Measurements from ENCODE around the gene CCDC30. TPM values are rescaled to one million over a fixed set of nuclear protein-coding genes. Genes with fewer than 3 reads are reported as not detected.

CCDC30 gene
- polyA plus RNA-seq, 3 donors = 0.95 to 1.5 (median 1.2) TPM

- 100% methylated on average over 3 of the region's 6 CpGs for WGBS (ENCODE audit: insufficient coverage)
- no peaks in the 10 kb centered on the region for H4K20me1 ChIP-seq (ENCODE audit: insufficient read depth, low read length)
- H2AFZ ChIP-seq (ENCODE audit: insufficient read depth, low read depth, low read length, poor library complexity, severe bottlenecking) = no peak overlapping the region
- TF ChIP-seq CTCF (IDR thresholded peaks at IDR 0.05) = no peak
- no peaks in the 10 kb centered on the region for H3K36me3 ChIP-seq (replicated peaks in 1 of 2; ENCODE audit: control insufficient read depth in 1 of 2, insufficient read depth in 2 of 2, low read length in 2 of 2)
- H3K27me3 ChIP-seq (ENCODE audit: control insufficient read depth in 2 of 2, insufficient read depth in 2 of 2, low read length in 2 of 2) = no peaks in the 10 kb centered on the region
- no peak overlapping the region for H3K4me2 ChIP-seq (replicated peaks; ENCODE audit: extremely low read depth, low read length, poor library complexity, severe bottlenecking)
- peaks cover 9 to 11% of the 10 kb centered on the region in 2 donors for H3K9me3 ChIP-seq (replicated peaks in 1 of 2; ENCODE audit: control insufficient read depth in 1 of 2, insufficient read depth in 1 of 2, low read length in 2 of 2)
- intact Hi-C loops (cut with micrococcal nuclease) = no loop called here
- Mint-ChIP-seq H3K4me3 (no peak overlapping the region), H3K9me3 (peaks cover 10 to 19% (median 18%) of the 10 kb centered on the region in 7 donors), H3K27me3 (ENCODE audit: low read depth in 3 of 3) (peaks cover 0 to 3% (median 2%) of the 10 kb centered on the region in 3 donors), H3K36me3 (peaks cover 2 to 14% of the 10 kb centered on the region in 2 donors), H3K4me1 (peaks cover 13% of the 10 kb centered on the region), H3K27ac (peak overlapping the region in 3 of 7 donors; percentile 14 to 26 (median 19))
- H3K27ac ChIP-seq (ENCODE audit: low read depth in 1 of 2, low read length in 2 of 2) = no peak overlapping the region
- no peaks in the 10 kb centered on the region for H3K79me2 ChIP-seq (ENCODE audit: insufficient read depth, low read length)
- H3K4me1 ChIP-seq (ENCODE audit: control insufficient read depth in 1 of 2, insufficient read depth in 2 of 2, low read length in 2 of 2) = peaks cover 7 to 14% of the 10 kb centered on the region in 2 donors
- H3K9ac ChIP-seq (ENCODE audit: insufficient read depth, low read length, poor library complexity, severe bottlenecking) = no peak overlapping the region
- H3K4me3 ChIP-seq (replicated peaks in 1 of 3; ENCODE audit: low read depth in 2 of 3, low read length in 3 of 3) = no peak overlapping the region
- no peak for DNase-seq
Observed at GRCh38 chr1:42533101-42533863, 70.2 kb downstream of the CCDC30 start.

GRCh38 chr1:42541104-42541503 lies 78.0 kb downstream of the CCDC30 start:
- no peaks in the 10 kb centered on the region for H3K4me1 Mint-ChIP-seq
- no peak for TF ChIP-seq CTCF (IDR thresholded peaks at IDR 0.05)
- Histone ChIP-seq H3K36me3 (replicated peaks in 1 of 2; ENCODE audit: control insufficient read depth in 1 of 2, insufficient read depth in 2 of 2, low read length in 2 of 2) (no peaks in the 10 kb centered on the region), H4K20me1 (ENCODE audit: insufficient read depth, low read length) (no peaks in the 10 kb centered on the region), H3K4me2 (replicated peaks; ENCODE audit: extremely low read depth, low read length, poor library complexity, severe bottlenecking) (no peak overlapping the region), H2AFZ (ENCODE audit: insufficient read depth, low read depth, low read length, poor library complexity, severe bottlenecking) (no peak overlapping the region), H3K9me3 (replicated peaks in 1 of 2; ENCODE audit: control insufficient read depth in 1 of 2, insufficient read depth in 1 of 2, low read length in 2 of 2) (peaks cover 3 to 9% of the 10 kb centered on the region in 2 donors), H3K9ac (ENCODE audit: insufficient read depth, low read length, poor library complexity, severe bottlenecking) (no peak overlapping the region), H3K4me1 (ENCODE audit: control insufficient read depth in 1 of 2, insufficient read depth in 2 of 2, low read length in 2 of 2) (no peaks in the 10 kb centered on the region), H3K79me2 (ENCODE audit: insufficient read depth, low read length) (no peaks in the 10 kb centered on the region), H3K4me3 (replicated peaks in 1 of 3; ENCODE audit: low read depth in 2 of 3, low read length in 3 of 3) (no peak overlapping the region), H3K27me3 (ENCODE audit: control insufficient read depth in 2 of 2, insufficient read depth in 2 of 2, low read length in 2 of 2) (no peaks in the 10 kb centered on the region), H3K27ac (ENCODE audit: low read depth in 1 of 2, low read length in 2 of 2) (no peak overlapping the region)
- H3K27ac Mint-ChIP-seq = no peak overlapping the region
- H3K9me3 Mint-ChIP-seq = peaks cover 3 to 12% (median 9%) of the 10 kb centered on the region in 7 donors
- no peak for DNase-seq
- no peak overlapping the region for H3K4me3 Mint-ChIP-seq
- intact Hi-C loops (cut with micrococcal nuclease) = no loop called here
- no CpG with 5 or more reads among the region's 1 CpG for WGBS (ENCODE audit: insufficient coverage)
- peaks cover 0 to 8% of the 10 kb centered on the region in 2 donors for H3K36me3 Mint-ChIP-seq
- peaks cover 0 to 2% (median 0%) of the 10 kb centered on the region in 3 donors for H3K27me3 Mint-ChIP-seq (ENCODE audit: low read depth in 3 of 3)
